RPMI8226 (cell line): Measurements from ENCODE around the gene CPLX1.
"Not testable (repeated sequence)": the region's sequence is repeated elsewhere in the genome, so short reads cannot be mapped to it uniquely, and the experiment has no call there.

Experiments
- DNase-seq: peaks from one replicate; pipeline ENCODE4 v3.0.0-alpha.2; 2015

The CPLX1 gene

GRCh38 chr4:751676-752075, 74.3 kb downstream of the CPLX1 start:
- no peak for DNase-seq

GRCh38 chr4:749698-750666, 75.9 kb downstream of the CPLX1 start:
- DNase-seq, result no peak

- no peak for DNase-seq
Observed at GRCh38 chr4:748461-748860, 77.5 kb downstream of the CPLX1 start.

GRCh38 chr4:747546-748170, 78.3 kb downstream of the CPLX1 start:
- DNase-seq, result no peak

- DNase-seq, result no peak
Observed at GRCh38 chr4:744212-744841, 81.6 kb downstream of the CPLX1 start.

- DNase-seq, result no peak
Observed at GRCh38 chr4:743463-744211, 82.3 kb downstream of the CPLX1 start.

- DNase-seq, result peak; percentile 64
Observed at GRCh38 chr4:742742-743311, 83.1 kb downstream of the CPLX1 start.

GRCh38 chr4:742096-742741, 83.7 kb downstream of the CPLX1 start:
- DNase-seq, result no peak

GRCh38 chr4:740656-741282, 85.2 kb downstream of the CPLX1 start:
- DNase-seq, result no peak

GRCh38 chr4:740011-740410, 85.9 kb downstream of the CPLX1 start:
- no peak for DNase-seq

GRCh38 chr4:739569-739968, 86.4 kb downstream of the CPLX1 start:
- DNase-seq, result no peak

- no peak for DNase-seq
Observed at GRCh38 chr4:738781-739280, 87.1 kb downstream of the CPLX1 start.

- DNase-seq, result not testable (repeated sequence)
Observed at GRCh38 chr4:736561-736960, 89.4 kb downstream of the CPLX1 start.

GRCh38 chr4:735583-735982, 90.3 kb downstream of the CPLX1 start:
- no peak for DNase-seq
